HL-60 (cell line): Measurements from ENCODE around the gene GCGR.
A peak's percentile ranks its signal among the peaks of the same experiment; 100 is the strongest.

Experiments used
- GABPA ChIP-seq: IDR thresholded peaks from 2 replicates; pipeline ENCODE4 v1.6.1; 2012; ENCODE audit warnings: low read depth
- POLR2AphosphoS5 ChIP-seq: IDR thresholded peaks from 2 replicates; pipeline ENCODE4 v1.6.1; 2012; ENCODE audit warnings: low read depth
- TF ChIP-seq, protein P1 (sequence below): IDR thresholded peaks from one replicate; pipeline ENCODE4 v1.5.1; 2011; ENCODE audit warnings: low read length, control low read depth, inconsistent platforms; ENCODE audit not compliant: insufficient read depth
- TF ChIP-seq, protein P2 (sequence below): IDR thresholded peaks from 2 replicates; pipeline ENCODE4 v1.6.1; 2012; ENCODE audit warnings: low read depth; ENCODE audit not compliant: insufficient replicate concordance

DNA sequence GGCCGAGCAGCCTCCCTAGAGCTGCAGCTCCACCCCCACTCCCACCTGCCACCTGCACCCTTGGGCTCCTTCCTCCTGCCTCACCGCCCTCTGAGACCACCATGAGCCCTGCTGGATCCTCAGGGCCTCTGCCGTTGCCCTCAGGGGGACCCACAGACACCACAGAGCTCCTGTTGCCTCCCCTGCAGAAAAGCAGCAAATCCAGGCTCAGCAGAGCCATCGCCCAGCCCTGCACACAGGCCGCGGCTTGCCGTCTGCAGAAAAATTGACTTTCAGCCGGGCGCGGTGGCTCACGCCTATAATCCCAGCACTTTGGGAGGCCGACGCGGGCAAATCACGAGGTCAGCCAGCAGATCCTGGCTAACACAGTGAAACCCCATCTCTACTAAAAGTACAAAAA is 37.9 kb downstream of the GCGR start:
- TF ChIP-seq, protein P1, sequence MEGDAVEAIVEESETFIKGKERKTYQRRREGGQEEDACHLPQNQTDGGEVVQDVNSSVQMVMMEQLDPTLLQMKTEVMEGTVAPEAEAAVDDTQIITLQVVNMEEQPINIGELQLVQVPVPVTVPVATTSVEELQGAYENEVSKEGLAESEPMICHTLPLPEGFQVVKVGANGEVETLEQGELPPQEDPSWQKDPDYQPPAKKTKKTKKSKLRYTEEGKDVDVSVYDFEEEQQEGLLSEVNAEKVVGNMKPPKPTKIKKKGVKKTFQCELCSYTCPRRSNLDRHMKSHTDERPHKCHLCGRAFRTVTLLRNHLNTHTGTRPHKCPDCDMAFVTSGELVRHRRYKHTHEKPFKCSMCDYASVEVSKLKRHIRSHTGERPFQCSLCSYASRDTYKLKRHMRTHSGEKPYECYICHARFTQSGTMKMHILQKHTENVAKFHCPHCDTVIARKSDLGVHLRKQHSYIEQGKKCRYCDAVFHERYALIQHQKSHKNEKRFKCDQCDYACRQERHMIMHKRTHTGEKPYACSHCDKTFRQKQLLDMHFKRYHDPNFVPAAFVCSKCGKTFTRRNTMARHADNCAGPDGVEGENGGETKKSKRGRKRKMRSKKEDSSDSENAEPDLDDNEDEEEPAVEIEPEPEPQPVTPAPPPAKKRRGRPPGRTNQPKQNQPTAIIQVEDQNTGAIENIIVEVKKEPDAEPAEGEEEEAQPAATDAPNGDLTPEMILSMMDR, result no peak
- peak; percentile 67 for TF ChIP-seq POLR2AphosphoS5
- TF ChIP-seq, protein P2, sequence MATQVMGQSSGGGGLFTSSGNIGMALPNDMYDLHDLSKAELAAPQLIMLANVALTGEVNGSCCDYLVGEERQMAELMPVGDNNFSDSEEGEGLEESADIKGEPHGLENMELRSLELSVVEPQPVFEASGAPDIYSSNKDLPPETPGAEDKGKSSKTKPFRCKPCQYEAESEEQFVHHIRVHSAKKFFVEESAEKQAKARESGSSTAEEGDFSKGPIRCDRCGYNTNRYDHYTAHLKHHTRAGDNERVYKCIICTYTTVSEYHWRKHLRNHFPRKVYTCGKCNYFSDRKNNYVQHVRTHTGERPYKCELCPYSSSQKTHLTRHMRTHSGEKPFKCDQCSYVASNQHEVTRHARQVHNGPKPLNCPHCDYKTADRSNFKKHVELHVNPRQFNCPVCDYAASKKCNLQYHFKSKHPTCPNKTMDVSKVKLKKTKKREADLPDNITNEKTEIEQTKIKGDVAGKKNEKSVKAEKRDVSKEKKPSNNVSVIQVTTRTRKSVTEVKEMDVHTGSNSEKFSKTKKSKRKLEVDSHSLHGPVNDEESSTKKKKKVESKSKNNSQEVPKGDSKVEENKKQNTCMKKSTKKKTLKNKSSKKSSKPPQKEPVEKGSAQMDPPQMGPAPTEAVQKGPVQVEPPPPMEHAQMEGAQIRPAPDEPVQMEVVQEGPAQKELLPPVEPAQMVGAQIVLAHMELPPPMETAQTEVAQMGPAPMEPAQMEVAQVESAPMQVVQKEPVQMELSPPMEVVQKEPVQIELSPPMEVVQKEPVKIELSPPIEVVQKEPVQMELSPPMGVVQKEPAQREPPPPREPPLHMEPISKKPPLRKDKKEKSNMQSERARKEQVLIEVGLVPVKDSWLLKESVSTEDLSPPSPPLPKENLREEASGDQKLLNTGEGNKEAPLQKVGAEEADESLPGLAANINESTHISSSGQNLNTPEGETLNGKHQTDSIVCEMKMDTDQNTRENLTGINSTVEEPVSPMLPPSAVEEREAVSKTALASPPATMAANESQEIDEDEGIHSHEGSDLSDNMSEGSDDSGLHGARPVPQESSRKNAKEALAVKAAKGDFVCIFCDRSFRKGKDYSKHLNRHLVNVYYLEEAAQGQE, result no peak
- TF ChIP-seq GABPA, result no peak
